ENCODE measurements around the gene DCP1A. TPM values are rescaled to one million over a fixed set of nuclear protein-coding genes. Genes with fewer than 3 reads are reported as not detected.

DCP1A gene
- total and polyA plus RNA-seq, 9 of the 15 experiments (the other 6 are each of a cell fraction or from before 2014, with no cell fraction given): 6.6 to 33.7 (median 13.3) TPM

DNA sequence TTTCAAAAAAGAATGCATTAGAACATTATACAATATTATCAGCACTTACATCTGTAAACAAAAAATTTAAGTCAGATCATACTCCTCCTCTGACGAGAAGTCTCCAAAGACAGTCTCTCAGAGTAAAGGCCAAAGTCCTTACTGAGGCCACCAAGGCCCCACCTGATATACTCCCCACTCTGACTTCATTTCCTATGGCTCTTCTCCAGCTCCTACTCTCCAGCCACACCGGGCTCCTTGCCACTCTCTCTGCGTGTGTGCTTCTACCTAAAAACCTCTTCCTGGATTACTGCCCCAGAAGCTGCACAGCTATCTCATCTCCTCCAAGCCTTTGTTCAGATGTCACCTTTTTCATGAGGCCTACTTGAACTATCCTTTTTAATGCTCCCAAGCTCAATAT lies 5.0 kb downstream of the DCP1A start:
- POLR2A ChIA-PET: interaction anchor here (0.7 to 1.0 kb wide), 2 partner anchors 9 to 146 kb away, joined by 3 read pairs; no protein-coding TSS in a partner anchor
- no peak overlapping the region for H3K4me2 ChIP-seq (ENCODE audit: insufficient read depth, low read length)

More for the DNA sequence above, 5.0 kb downstream of the DCP1A start:
- peaks cover 53% of the 10 kb centered on the region; the same call in 1 of the 3 replicates for H3K36me3 ChIP-seq (ENCODE audit: control insufficient read depth, insufficient read depth, low read length)
- DNase-seq (ENCODE audit: extremely low read depth in 1 of 4, low spot score in 3 of 4) (no peak), FAIRE-seq (no peak), ATAC-seq (no peak)
- no TSS peak for BruUV-seq (replicated peaks)
- H3K4me1 ChIP-seq (replicated peaks in 1 of 2; ENCODE audit: control insufficient read depth in 2 of 2, insufficient read depth in 2 of 2, low read length in 2 of 2): no peaks in the 10 kb centered on the region
- no peak for TF ChIP-seq MCM5 (IDR thresholded peaks at IDR 0.05; ENCODE audit: low read depth)
- no peak for TF ChIP-seq ZNF583 (CRISPR knock-in tag; IDR thresholded peaks at IDR 0.05)
- TF ChIP-seq ZNF551 (CRISPR knock-in tag; IDR thresholded peaks at IDR 0.05): no peak
- TF ChIP-seq, protein P1, sequence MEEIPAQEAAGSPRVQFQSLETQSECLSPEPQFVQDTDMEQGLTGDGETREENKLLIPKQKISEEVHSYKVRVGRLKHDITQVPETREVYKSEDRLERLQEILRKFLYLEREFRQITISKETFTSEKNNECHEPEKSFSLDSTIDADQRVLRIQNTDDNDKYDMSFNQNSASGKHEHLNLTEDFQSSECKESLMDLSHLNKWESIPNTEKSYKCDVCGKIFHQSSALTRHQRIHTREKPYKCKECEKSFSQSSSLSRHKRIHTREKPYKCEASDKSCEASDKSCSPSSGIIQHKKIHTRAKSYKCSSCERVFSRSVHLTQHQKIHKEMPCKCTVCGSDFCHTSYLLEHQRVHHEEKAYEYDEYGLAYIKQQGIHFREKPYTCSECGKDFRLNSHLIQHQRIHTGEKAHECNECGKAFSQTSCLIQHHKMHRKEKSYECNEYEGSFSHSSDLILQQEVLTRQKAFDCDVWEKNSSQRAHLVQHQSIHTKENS (CRISPR knock-in tag; IDR thresholded peaks at IDR 0.05): no peak
- no peak for TF ChIP-seq CSDE1 (IDR thresholded peaks at IDR 0.05)
- no peak for TF ChIP-seq E2F6 (IDR thresholded peaks at IDR 0.05; ENCODE audit: borderline replicate concordance in 1 of 2, extremely low read depth in 1 of 2, insufficient read depth in 1 of 2, insufficient read length in 1 of 2, low read depth in 1 of 2, low read length in 1 of 2, poor library complexity in 1 of 2, severe bottlenecking in 1 of 2)
- no peak for TF ChIP-seq LCOR (CRISPR knock-in tag; IDR thresholded peaks at IDR 0.05)
- TF ChIP-seq HNRNPK (IDR thresholded peaks at IDR 0.05; ENCODE audit: low read depth, low read length, poor library complexity, severe bottlenecking): no peak
- no peak for TF ChIP-seq ZNF134 (CRISPR knock-in tag; conservative IDR thresholded peaks at IDR 0.05)
- TF ChIP-seq, protein P2, sequence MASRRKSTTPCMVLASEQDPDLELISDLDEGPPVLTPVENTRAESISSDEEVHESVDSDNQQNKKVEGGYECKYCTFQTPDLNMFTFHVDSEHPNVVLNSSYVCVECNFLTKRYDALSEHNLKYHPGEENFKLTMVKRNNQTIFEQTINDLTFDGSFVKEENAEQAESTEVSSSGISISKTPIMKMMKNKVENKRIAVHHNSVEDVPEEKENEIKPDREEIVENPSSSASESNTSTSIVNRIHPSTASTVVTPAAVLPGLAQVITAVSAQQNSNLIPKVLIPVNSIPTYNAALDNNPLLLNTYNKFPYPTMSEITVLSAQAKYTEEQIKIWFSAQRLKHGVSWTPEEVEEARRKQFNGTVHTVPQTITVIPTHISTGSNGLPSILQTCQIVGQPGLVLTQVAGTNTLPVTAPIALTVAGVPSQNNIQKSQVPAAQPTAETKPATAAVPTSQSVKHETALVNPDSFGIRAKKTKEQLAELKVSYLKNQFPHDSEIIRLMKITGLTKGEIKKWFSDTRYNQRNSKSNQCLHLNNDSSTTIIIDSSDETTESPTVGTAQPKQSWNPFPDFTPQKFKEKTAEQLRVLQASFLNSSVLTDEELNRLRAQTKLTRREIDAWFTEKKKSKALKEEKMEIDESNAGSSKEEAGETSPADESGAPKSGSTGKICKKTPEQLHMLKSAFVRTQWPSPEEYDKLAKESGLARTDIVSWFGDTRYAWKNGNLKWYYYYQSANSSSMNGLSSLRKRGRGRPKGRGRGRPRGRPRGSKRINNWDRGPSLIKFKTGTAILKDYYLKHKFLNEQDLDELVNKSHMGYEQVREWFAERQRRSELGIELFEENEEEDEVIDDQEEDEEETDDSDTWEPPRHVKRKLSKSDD (conservative IDR thresholded peaks at IDR 0.05; ENCODE audit: low read length): no peak
- no peak for TF ChIP-seq HMBOX1 (IDR thresholded peaks at IDR 0.05)
- intact Hi-C loops (cut with micrococcal nuclease) (no loop called here), in situ Hi-C loops (cut with MboI) (no loop called here)
- WGBS (ENCODE audit: insufficient coverage, low coverage, missing lambda C conversion rate): 61% methylated on average over 2 of the region's 3 CpGs
- H3K27me3 ChIP-seq (ENCODE audit: control insufficient read depth in 2 of 2, insufficient read depth in 2 of 2, low read length in 2 of 2): no peaks in the 10 kb centered on the region
- no peak overlapping the region for H3K9ac ChIP-seq (ENCODE audit: insufficient read depth in 1 of 2, low read depth in 2 of 2, low read length in 2 of 2)
- H4K20me1 ChIP-seq (replicated peaks; ENCODE audit: control insufficient read depth, insufficient read depth, low read length): no peaks in the 10 kb centered on the region; the same call in 1 of the 2 replicates
- no peaks in the 10 kb centered on the region for H3K9me3 ChIP-seq (replicated peaks; ENCODE audit: control insufficient read depth, insufficient read depth, low read depth, low read length)
- no peak overlapping the region for H2AFZ ChIP-seq (ENCODE audit: low read depth, low read length)
- H3K27ac ChIP-seq (ENCODE audit: extremely low read depth, low read depth, low read length): no peak overlapping the region
- no peak overlapping the region for H3K4me3 ChIP-seq
- H3K79me2 ChIP-seq (ENCODE audit: control insufficient read depth, insufficient read depth, low read length): peaks cover 50% of the 10 kb centered on the region
- CTCF ChIA-PET (ENCODE audit: low intra/inter-chr PET ratio): no interaction called here
- no peaks in the 10 kb centered on the region for H3K9me1 ChIP-seq (ENCODE audit: control insufficient read depth, insufficient read depth, low read length)

Measured in K562 (cell line).